GM18858 (cell line): Measurements from ENCODE around the gene GPR149.

Experiments
- ATAC-seq: cut with Tn5 transposase; IDR thresholded peaks from one replicate; pipeline ENCODE4 v1.9.1; 2021; ENCODE audit not compliant: unreplicated experiment

GPR149 gene

DNA sequence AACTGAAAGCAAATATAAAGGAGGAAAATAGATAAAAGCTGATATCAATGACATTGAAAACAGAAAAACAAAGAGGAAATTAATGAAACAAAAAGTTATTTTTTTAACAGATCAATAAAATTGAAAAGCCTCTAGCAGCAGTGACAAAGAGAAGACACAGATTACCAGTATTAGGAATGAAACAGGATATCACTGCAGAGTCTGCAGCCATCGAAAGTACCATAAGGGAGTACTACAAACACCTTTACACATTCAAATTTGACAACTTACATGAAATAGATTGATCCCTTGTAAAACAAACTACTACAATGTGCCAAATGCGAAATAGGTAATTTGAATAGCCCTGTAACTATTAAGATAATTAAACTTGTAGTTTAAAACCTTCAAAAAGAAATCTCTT is 80.8 kb downstream of the GPR149 start:
- ATAC-seq = no peak

DNA sequence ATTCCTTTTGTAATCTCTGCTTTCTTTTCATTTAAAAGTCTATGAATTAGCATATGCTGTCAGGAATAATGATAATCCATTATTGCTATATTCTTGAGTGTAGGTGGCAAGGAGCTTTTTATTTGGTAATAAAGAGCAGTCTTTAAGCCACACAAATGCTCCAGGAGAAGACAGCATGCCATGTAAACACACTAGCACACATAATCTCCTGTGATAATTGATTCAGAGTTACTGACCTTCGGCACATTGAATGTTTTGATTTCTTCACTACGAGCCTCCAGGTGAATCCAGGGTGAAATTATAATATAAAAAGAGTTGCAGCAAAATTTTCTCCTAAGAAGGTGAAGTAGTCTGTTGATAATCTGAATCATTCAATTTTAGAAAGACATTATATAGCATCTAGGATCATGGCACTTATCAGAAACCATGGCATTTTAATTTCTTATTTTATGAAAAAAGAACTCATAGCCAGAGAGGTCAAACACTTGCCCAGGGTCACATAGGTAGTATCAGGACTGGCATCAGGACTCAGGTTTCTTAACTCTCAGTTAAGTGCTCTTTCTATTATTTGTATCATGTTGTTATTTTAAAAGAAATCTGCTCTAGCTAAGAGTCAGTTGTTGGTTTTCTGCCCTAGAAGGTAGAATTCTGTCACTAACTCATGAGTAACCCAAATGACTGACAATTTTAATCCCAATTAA is 84.4 kb downstream of the GPR149 start:
- no peak for ATAC-seq

DNA sequence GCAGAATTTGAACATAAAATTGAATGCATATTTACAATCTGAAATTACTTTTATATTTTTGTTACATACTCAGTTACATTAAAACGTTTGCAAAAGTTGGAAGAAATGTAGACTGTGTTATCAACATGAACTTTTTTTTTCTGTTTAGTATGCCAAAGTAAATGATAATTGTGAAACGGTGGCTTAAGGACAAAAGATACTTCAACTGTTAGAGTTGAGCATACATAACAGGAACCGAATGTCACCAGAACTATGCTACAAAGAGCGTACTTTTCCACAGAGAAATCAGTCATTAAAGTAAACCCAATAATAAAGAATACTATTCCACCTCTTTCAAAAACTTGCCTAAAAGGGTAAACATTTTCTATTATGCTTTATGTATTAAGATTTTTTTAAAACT is 91.4 kb downstream of the GPR149 start:
- ATAC-seq = no peak

DNA sequence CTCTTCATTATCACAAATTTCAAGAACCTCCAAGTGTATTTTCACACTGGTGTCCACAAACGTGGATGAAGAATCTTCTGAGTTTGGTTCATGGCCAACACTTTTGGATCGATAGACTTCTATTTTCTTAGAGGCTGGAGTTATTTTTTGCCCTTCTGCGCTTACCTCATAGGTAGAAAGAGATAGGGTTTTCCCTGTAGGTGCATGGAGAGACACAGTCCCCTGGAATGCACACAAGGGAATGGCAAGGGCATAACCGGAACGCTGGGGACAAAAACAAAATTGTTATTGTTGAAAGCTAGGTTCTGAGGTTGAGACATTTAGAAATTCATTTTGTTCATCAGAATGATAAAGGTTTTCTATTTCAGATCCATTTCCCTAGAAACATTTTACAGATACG is 92.0 kb downstream of the GPR149 start:
- no peak for ATAC-seq

DNA sequence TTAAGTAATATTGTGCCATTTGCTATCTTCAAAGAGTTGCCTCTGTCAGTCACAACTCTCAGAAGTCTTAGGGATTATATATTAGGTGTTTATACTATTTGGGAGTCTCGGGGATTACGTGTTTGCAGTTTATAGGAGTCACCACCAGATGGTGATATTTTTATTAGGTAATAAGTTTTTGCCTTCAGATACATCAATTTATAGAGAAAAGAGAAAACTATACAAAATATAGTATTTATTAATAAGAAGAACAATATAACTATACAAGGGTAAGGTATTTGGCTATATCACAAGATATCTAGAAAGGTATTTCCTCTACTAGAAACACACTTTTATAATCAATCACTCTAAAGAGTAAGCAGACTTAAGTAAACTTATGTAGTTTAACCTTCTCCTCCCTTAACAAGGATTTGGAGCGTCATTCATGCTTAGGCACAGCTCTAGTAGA is 95.0 kb downstream of the GPR149 start:
- no peak for ATAC-seq

DNA sequence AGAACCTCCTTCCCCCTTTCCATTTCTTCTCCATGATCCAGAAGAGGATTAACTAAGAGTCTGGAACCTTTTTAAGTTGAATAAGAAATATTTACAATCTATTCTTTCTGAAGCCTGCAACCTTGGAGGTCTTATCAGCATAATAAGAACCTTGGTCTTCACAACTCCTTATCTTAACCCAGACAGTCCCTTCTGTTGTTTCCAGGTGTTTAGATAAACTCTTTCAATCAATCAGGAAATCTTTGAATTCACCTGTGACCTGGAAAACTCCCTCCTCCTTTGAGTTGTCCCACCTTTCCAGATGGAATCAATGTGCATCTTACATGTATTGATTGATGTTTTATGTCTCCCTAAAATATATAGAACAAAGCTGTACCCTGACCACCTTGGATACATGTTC is 102.1 kb downstream of the GPR149 start:
- ATAC-seq = no peak

DNA sequence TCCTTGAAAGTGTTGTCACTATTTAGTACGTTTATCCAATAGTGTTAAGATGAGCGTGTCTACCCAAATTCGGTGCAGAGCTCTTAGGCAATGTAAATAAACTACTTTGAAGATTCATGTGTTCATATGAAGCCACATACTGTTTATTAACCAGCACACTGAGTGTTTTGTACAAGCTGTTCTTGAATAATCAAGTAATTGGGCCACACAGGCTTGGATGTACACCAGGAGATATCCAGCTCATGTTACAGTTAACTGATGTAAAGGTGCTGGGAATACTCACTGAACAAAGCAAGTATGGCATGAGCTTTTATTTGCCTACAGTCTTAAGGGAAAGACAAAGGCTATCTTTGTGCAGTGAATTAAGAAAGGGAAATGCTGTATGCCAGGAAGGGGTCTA is 105.1 kb downstream of the GPR149 start:
- no peak for ATAC-seq

DNA sequence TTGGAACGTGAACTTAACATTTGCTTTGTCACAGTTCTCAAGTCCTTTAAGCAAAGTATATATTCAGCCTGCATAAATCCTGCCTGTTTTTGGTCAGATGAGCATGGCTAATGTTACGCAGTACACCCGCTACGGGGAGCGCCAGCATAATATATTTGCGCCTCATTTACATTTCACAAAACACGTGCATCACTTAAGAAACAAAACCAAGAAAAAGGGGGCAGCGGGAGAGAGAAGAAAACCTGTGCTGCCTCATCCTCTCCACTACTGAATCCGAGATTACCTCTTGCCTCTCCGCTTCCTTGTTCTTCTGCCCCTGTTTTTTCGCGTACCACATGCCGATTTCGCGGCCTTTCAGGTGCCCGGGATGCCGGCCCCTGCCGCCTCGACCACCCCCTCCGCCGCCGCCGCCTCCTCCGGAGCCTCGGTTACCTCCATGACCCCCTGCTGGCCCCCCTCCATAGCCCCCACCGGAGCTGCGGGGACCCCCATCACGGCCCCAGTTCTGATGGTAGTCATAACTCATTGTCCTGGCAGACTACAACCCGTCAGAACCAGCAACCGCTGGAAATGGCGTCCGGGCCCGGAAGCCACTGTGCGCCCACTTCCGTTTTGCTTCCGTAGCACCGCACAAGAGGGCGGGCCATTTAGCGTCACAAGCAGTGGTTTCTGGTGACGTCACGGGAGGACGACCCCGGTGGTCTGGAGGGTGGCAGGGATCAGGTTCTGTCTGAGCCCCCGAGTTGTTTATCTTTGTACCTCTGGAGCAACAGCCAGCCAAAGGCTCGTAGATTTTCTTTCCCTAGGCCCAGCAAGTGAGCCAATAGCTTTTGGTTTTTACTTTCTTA is 105.9 kb downstream of the GPR149 start, which contains the start of gene DHX36:
Gene DHX36, minus strand, starts transcription at position 597 of the 848 bp plus-strand sequence. Its CDS starts 71 bp downstream, at position 526.
- peak; percentile 91 for ATAC-seq

DNA sequence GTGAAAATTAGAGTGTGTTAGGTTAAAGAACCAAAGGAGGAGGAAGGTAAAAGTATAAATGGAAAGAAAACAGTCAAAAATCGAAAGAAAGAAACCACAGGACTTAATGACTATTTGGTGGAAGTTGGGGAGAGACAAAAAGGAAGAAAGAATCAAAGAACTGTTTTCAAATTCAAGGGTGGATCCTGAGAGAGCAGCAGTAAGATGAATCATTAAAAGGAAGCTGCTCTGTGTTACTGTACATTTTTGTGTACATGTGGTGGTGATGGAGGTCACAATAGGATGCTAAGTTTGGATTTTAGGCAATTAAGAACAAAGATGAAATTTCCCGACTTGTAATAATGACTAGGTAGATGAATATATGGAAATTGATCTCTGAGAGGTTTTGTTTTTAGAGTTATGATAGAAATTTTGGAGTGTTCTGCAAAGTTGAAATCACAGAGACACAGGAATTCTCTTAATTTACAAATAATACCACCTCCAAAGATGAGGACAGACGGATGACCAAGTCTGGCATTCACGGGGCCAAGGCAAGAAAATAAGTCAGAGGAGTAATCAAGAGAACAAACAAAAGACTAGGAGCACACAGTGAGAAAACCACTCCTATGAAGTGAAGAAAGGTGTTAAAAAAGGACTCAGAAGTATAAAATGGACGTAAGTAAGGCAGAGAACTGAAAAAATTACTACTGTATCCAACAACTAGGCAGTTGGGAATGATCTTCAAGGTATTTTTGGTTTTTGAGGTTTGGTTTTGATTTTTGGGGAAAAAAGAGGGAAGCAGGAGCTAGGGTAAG is 112.8 kb downstream of the GPR149 start:
- no peak for ATAC-seq

DNA sequence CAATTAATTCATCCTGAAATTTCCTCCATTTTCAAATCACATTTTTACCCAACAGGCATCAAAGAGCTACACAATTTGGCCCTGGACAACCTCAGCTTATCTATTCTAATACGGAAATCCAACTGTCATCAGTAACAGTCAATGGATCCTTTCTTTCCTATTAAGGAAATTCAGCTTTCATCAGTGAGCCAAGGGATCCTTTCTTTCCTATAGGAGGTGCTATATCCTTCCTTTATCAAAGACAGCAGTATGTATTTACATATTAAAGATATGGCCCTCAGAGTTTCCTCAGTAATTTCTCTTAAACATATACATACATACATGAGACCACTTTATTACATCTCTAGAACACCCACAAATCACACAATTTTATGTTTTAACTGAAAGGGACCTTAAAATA is 115.8 kb downstream of the GPR149 start:
- ATAC-seq = no peak

DNA sequence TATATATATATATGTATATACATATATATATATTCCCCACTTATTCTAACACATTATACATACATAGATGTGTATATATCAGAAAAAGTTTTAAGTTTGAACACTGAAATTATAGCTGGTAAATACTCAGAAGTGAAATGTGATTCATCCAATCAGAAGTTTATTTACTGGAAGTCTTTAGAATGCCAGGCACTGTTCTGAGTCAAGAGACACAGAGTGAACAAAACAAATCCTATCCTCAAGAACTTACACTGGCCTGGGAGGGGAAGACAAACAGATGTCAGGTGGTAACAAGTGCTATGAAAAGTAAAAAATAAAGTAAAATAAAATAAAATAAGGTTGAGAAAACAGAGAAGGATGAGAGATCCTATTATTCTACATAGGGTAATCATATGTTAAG is 119.2 kb downstream of the GPR149 start:
- no peak for ATAC-seq

DNA sequence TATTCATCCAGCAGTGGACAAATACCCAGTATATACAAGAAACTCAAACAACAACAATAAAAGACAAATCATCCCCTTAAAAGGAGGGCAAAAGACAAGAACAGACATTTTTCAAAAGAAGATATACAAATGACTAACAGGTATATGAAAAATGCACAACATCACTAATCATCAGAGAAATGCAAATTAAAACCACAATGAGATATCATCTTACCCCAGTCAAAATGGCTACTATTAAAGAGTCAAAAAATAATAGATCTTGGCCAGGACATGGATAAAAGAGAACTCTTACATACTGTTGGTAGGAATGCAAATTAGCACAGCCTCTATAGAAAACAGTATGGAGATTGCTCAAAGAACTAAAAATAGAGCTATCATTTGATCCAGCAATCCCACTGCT is 122.6 kb downstream of the GPR149 start:
- ATAC-seq = no peak

DNA sequence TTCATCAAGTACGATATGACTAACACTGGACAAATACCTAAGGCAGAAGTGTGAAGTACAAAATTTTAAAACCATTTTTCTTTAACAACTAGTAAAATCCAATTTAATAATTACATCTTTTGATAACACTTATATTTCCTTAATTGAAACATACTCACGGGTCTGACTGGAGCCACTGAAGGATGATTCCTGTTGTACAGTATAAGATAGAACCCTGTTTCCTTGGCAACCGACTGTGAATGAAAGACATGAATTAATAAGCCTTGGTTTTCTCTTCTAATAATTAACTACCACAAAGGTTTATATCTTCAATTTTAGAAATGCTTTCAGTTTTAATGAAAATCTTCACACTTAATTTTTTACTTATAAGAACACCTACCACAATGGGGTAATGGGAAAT is 125.1 kb downstream of the GPR149 start:
- no peak for ATAC-seq

DNA sequence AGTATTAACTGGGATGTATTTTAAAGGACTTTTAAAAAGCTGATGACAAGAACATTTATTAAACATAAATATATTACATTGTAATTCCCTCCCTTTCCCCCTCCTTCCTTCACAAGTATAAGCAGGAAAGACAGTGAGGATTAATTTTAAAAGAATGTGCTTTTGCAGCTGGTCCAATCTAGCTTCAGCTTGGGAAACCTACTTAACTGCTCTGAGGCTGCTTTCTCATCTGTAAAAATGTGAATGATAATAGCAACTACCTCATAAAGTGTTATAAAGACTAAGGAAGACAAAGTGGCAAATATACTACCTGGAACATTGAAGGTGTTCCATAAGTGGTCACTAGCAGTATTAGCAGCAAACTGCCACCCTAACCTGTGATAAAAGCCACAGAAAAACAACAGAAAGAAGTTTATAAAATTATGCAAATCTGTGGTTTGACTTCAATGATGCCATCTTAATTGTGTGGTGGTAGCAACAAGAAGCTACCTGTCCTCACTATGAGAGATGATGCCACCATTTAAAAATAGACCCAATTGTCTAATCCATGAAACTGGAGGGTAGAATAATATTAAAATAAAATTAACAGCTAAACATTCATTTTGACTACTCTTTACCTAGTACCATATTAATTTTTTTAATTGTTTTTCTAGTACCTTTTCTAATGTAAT is 125.7 kb downstream of the GPR149 start:
- peak; percentile 33 for ATAC-seq

DNA sequence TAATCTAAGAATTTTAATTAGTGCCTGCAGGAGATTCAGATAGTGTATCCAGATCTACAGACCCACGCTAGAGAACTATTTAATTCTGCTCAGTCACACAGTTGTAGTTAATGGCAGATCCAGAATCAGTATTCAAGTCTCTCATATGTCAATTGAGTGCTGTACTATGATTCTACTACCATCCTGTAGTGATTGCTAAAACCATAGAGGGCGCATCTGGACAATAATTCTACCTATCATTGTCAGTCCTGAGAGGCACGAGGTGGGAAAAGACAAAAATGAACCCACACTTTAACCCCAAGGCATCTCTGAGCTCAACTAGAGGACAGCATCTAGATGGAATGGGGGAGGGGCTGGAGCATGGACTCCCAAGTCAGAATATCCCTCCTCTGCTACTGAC is 128.4 kb downstream of the GPR149 start:
- ATAC-seq = no peak

DNA sequence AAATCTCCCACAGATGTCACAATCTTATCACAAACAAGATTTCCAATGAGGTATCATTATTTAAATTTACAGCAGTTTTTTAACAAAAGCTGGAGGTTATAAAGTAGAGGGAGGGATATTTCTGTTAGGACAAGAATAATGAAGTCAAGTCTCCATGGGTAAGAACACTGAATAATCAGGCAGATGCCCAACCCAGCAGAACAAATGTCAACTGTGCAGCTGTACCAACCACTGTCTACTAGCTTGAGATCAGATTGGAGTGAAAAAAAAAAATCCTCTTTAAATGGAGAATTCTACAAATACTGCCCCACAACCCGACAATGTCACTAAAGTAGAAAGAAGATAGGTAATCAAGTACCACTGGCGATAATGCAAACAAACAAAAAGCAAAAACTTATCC is 136.0 kb downstream of the GPR149 start:
- no peak for ATAC-seq

DNA sequence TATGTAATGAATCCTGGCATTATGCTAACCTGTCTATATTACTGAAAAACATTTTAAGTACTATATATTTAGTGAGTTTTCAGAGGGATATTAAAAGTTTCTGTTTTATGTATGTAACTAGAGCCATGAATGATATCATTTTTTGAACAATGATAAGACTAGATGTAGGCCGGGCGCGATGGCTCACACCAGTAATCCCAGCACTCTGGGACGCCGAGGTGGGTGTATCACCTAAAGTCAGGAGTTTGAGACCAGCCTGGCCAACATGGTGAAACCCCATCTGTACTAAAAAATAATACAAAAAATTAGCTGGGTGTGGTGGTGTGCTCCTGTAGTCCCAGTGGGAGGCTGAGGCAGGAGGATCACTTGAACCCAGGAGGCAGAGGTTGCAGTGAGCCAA is 139.8 kb downstream of the GPR149 start:
- ATAC-seq = no peak
